Measurements from ENCODE around the gene PARD6G. TPM values are rescaled to one million over a fixed set of nuclear protein-coding genes. Genes with fewer than 3 reads are reported as not detected.

PARD6G gene
- total and polyA plus RNA-seq, 9 of the 15 experiments (the other 6 are each of a cell fraction or from before 2014, with no cell fraction given) = 0.03 to 1.2 (median 0.26) TPM

GRCh38 chr18:80184243-80184772 lies 63.0 kb downstream of the PARD6G start:
- H3K4me1 ChIP-seq (replicated peaks in 1 of 2; ENCODE audit: control insufficient read depth in 2 of 2, insufficient read depth in 2 of 2, low read length in 2 of 2) = no peaks in the 10 kb centered on the region
- WGBS (ENCODE audit: insufficient coverage, low coverage, missing lambda C conversion rate) = 1% methylated on average over 14 of the region's 26 CpGs
- in situ Hi-C loops (cut with MboI) = no loop called here
- no peak overlapping the region for H3K27ac ChIP-seq (ENCODE audit: extremely low read depth, low read depth, low read length)
- H3K9ac ChIP-seq (ENCODE audit: insufficient read depth in 1 of 2, low read depth in 2 of 2, low read length in 2 of 2) = no peak overlapping the region
- H4K20me1 ChIP-seq (replicated peaks; ENCODE audit: control insufficient read depth, insufficient read depth, low read length) = 0 out of 2 replicates have a peak, but pooled peaks cover 3% of the 10 kb centered on the region
- H3K4me2 ChIP-seq (ENCODE audit: insufficient read depth, low read length) = no peak overlapping the region
- H3K36me3 ChIP-seq (ENCODE audit: control insufficient read depth, insufficient read depth, low read length) = no peaks in the 10 kb centered on the region
- H3K79me2 ChIP-seq (ENCODE audit: control insufficient read depth, insufficient read depth, low read length) = no peaks in the 10 kb centered on the region
- ATAC-seq (no peak), FAIRE-seq (no peak), DNase-seq (ENCODE audit: extremely low read depth in 1 of 4, low spot score in 3 of 4) (no peak)
- no TSS peak for BruUV-seq (replicated peaks)
- intact Hi-C loops (cut with micrococcal nuclease) = no loop called here
- H2AFZ ChIP-seq (ENCODE audit: low read depth, low read length) = no peak overlapping the region
- H3K9me3 ChIP-seq (replicated peaks; ENCODE audit: control insufficient read depth, insufficient read depth, low read depth, low read length) = no peaks in the 10 kb centered on the region
- ChIA-PET POLR2A (no interaction called here), CTCF (ENCODE audit: low intra/inter-chr PET ratio) (no interaction called here)
- no peak overlapping the region for H3K4me3 ChIP-seq
- H3K9me1 ChIP-seq (ENCODE audit: control insufficient read depth, insufficient read depth, low read length) = no peaks in the 10 kb centered on the region
- no peak for TF ChIP-seq SOX6 (IDR thresholded peaks at IDR 0.05)
- no peak for TF ChIP-seq MAFF (IDR thresholded peaks at IDR 0.05; ENCODE audit: low read length)
- TF ChIP-seq, protein P1, sequence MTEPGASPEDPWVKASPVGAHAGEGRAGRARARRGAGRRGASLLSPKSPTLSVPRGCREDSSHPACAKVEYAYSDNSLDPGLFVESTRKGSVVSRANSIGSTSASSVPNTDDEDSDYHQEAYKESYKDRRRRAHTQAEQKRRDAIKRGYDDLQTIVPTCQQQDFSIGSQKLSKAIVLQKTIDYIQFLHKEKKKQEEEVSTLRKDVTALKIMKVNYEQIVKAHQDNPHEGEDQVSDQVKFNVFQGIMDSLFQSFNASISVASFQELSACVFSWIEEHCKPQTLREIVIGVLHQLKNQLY (CRISPR knock-in tag; conservative IDR thresholded peaks at IDR 0.05) = no peak
- TF ChIP-seq GATAD2A (IDR thresholded peaks at IDR 0.05) = no peak
- no peak for TF ChIP-seq ZNF165 (CRISPR knock-in tag; IDR thresholded peaks at IDR 0.05; ENCODE audit: borderline replicate concordance)
- no peak for TF ChIP-seq E2F3 (CRISPR knock-in tag; IDR thresholded peaks at IDR 0.05)
- TF ChIP-seq HDAC3 (IDR thresholded peaks at IDR 0.05; ENCODE audit: borderline replicate concordance, partially characterized antibody) = no peak
- TF ChIP-seq HBP1 (CRISPR knock-in tag; IDR thresholded peaks at IDR 0.05) = no peak
- no peak for TF ChIP-seq PRMT5 (CRISPR knock-in tag; IDR thresholded peaks at IDR 0.05)
- TF ChIP-seq, protein P2, sequence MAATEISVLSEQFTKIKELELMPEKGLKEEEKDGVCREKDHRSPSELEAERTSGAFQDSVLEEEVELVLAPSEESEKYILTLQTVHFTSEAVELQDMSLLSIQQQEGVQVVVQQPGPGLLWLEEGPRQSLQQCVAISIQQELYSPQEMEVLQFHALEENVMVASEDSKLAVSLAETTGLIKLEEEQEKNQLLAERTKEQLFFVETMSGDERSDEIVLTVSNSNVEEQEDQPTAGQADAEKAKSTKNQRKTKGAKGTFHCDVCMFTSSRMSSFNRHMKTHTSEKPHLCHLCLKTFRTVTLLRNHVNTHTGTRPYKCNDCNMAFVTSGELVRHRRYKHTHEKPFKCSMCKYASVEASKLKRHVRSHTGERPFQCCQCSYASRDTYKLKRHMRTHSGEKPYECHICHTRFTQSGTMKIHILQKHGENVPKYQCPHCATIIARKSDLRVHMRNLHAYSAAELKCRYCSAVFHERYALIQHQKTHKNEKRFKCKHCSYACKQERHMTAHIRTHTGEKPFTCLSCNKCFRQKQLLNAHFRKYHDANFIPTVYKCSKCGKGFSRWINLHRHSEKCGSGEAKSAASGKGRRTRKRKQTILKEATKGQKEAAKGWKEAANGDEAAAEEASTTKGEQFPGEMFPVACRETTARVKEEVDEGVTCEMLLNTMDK (IDR thresholded peaks at IDR 0.05; ENCODE audit: borderline replicate concordance, insufficient read depth, low read depth, low read length, poor library complexity, severe bottlenecking) = no peak
- H3K27me3 ChIP-seq (ENCODE audit: control insufficient read depth in 2 of 2, insufficient read depth in 2 of 2, low read length in 2 of 2) = peaks cover 20 to 81% of the 10 kb centered on the region in 2 experiments; a peak in 4 of 5 replicates
